NK-92 treated with Interleukin-12 subunit alpha and Interleukin-12 subunit beta, amount 100 ng/mL, for 24 hours (cell line): ENCODE results near the gene PLCXD3.
"Not testable (repeated sequence)": the region's sequence is repeated elsewhere in the genome, so short reads cannot be mapped to it uniquely, and the experiment has no call there.

Source experiments
- DNase-seq: peaks from one replicate; lab custom pipeline; 2025; lab: John Stamatoyannopoulos, UW

The PLCXD3 gene

DNA sequence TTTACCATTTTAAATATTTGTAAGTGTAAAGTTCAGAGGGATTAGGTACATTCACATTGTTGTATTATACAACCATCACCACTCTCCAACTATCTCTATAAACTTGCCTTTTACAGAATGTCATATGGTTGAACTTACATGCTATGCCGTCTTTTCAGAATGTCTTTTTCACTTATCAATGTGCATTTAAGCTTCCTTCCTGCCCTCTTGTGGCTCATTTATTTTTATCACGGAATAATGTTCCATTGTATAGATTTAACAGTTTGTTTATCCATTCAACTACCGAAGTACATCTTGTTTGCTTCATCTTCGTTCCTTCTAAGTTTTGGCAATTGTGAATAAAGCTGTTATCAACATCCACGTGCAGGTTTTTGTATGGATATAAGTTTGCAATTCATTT lies 163.8 kb downstream of the PLCXD3 start:
- no peak for DNase-seq

DNA sequence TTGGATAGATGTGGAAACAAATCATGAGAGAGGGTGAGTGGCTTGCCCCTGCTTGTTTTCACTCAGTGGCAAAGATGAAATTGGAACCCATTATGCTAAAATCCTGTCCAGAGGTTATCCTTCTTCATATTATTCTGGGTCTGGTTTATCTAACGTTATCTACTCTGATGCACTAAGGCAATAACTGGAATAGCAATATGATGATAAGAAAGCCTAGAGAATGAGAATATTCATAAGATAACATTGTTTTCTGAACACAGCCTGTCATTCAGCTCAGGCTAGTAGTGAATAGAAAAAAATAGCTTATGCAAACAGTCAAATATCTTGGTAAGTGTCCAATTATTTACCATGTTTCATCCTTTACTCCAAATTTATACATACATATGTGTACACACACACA lies 165.1 kb downstream of the PLCXD3 start:
- no peak for DNase-seq

DNA sequence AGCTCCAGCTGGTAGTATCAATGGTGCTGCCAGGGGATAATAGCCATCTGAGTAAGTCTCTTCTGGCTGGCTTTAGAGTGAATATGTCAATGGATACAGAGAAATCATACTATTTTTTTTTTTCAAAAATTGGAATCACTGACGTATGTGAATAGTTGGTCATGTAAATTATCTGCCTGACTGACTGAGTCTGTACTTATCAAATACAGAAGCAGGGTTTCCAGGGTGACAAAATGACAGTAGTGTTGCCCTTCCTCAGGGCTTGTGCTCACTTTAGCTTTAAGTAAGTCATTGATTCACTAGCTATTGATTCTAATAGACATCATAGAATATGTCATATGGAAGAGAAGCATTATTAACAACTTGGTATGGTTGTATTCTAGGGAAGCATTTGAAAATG lies 171.1 kb downstream of the PLCXD3 start:
- no peak for DNase-seq

DNA sequence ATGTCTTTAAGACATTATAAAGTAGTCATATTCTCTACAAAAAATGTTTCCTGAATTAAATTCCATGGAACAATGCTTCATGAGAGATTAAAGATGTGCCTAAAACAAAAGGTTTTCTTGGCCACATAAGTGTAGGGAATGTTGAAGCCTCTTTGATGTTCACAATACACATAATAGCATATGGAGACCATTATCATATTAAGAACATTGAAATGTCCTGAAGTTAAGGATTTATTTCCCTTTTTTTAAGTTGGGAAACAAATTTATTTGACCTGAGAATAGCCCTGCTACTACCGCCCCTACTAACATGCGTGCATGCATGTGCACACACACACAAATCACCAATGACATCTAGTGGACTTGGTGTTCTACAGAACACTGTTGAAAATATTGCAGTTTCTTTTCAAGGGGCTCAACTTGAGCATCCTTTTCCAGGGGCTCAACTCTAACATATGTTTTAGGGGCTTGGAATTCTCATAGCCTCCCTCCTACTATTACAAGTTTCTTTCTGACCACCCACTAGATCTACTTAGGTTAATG lies 172.2 kb downstream of the PLCXD3 start:
- no peak for DNase-seq

DNA sequence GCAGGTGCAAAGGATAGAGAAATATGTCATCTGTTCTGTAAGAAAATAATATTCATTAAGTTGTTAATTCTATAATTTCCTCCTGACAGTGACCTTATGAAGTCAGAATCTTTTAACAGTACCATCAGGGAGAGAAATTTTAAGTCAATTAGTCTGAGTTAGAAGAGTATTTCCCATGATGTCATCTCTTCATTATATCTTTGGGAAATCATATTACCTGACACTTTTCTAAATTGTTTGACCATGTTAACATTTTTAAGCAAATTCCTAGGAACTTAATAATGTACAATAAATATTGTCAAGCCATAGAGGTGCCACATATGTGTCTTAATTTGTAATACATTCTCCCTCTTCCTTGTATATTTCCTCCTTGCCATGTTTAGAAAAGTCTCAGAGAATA lies 172.7 kb downstream of the PLCXD3 start:
- no peak for DNase-seq

DNA sequence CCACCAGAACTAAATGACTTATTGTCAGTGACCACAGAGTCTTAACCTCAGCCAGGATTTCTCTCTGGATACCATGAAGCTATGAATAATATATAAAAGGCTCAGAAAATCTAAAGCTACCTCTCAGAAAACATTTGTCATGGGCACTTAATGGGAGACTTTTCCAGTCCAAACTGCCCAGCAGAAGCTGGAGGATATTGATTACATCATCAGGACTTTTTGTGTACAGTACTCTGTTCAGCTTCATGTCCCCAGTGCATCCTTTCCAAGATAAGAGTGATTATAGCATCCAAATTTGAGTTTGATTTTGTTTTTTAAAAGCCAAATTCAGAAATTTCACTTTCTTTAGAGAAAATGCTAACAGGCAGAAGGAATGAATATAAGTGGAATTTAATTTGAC lies 173.2 kb downstream of the PLCXD3 start:
- DNase-seq: no peak

DNA sequence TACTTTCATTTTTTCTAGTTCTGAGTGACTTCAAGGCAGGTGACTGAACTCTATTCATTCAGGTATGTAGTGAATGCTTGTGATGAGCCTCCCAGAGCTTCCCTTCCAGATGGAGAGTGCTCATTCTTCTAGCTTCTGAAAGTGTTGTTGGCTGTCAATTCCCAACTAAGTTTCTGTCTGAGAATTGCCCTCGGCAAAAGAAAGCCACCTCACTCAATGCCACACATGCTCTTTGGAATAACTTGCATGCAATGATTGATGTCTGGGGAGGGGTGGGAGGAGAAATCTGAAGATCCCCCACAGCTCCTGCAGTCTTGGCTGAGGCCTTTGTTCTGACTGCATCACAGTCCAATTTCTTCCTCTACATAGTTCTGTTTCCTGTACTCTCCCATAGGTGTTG lies 173.9 kb downstream of the PLCXD3 start:
- no peak for DNase-seq

DNA sequence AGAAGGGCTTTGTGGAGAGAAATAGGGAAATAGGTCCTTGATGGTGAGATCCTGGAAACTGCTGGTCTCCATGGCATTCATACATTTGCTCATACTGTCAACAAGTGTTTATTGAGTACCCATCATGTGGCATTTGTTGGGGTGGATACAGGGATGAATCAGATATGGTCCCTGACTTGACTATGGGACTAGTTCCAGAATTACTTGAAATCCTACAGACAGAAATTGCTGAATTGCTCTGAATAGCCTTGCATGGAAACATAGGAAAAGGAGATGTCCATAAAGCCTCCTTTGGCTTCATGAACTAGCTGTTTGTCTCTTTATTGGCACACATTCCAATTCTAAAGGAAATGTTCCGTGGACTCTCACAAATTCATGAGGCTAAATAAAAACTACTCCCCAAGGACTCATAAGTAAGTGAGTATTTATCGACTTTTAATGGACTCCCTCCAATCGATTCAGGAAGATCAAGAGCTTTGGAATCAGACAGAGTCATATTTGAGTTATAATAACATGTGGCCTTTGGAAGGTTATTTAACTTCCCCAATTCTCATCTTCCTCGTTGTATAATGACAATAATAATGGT lies 174.7 kb downstream of the PLCXD3 start:
- DNase-seq: no peak

DNA sequence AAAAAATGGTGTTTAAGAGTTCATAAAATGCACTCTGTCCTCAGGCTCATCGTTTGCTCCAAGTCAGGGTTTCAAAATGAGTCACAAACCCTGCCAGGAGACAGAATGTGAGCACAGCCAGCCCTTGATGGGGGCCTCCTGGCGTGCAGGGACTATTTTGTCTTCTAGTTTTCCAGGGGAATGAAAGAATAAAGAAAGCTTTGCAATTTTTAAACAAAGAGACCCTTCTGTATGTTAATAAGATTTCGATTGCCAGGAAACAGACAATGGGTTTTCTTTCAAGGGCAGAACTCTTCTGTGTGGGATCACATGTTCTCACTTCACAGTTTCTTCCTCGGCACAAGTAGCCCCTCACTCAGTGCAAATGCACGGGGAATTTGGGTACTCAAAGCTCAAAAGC lies 175.6 kb downstream of the PLCXD3 start:
- no peak for DNase-seq

DNA sequence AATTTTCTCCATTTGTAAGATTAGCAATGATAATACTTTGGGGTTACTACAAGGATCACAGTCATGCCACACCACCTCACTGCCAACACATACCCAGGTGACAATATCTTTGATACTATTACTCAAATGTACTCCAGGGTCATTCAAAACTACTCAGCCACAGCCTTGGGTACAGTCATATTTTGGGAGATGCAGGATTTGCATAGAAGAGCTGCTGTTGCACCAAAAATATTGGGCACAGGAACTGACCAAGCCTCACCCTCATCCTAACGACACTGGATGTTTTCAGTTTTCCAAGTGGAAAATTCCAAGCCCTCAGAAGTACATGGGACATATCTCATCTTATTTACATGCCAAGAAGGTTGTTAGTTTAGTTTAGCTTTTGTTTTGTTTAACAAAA lies 176.2 kb downstream of the PLCXD3 start:
- DNase-seq: no peak

DNA sequence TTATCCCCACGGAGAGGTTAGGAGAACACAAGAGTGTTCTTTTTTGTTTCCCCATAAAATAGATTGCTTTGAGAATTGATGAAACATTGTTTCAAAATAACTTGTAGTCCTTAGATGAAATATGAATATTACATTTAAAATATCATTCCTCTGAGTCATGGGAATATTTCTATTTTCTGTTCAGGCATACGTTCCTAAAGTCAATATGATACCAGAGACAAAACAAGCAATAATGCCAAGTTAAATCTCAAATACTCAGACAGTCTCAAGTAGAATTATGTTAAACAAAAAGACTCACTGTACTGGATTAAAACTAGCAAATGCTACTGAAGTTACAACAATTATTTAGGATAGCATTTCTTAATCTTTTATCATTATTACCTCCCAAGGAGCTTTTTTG lies 185.3 kb downstream of the PLCXD3 start:
- DNase-seq: no peak

DNA sequence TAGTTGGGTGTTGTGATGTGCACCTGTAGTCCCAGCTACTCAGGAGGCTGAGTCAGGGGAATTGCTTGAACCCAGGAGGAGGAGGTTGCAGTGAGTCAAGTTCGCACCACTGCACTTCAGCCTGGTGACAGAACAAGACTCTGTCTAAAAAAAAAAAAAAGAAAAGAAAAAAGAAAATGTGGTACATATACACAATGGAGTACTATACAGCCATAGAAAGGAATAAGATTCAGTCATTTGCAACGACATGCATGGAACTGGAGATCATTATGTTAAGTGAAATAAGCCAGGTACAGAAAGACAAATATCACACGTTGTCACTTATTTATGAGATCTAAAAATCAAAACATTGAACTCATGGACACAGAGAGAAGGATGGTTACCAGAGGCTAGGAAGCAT lies 187.6 kb downstream of the PLCXD3 start:
- not testable (repeated sequence) for DNase-seq

DNA sequence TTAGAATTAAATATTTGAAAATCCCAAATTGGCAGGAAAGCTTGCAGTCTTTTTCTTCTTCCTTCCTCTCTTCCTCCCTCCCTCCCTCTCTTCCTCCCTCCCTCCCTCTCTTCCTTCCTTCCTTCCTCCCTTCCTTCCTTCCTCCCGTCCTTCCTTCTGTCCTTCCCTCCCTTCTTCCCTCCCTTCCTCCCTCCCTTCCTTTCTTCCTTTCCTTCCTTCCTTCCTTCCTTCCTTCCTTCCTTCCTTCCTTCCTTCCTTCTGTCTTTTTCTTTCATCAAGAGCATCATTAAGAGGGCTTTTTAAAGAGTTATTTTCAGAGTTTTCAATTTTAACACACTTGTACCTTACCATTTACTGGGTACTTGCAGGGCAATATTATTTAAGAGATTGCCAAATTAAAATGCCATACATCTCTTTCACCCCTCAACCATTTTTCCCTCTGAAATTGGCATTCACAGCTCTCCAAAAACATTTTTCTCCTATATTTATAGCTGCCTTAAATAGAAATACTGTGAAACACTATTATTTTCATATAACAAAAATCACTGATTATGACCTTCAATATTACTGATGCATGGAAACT lies 197.8 kb downstream of the PLCXD3 start:
- DNase-seq: no peak

DNA sequence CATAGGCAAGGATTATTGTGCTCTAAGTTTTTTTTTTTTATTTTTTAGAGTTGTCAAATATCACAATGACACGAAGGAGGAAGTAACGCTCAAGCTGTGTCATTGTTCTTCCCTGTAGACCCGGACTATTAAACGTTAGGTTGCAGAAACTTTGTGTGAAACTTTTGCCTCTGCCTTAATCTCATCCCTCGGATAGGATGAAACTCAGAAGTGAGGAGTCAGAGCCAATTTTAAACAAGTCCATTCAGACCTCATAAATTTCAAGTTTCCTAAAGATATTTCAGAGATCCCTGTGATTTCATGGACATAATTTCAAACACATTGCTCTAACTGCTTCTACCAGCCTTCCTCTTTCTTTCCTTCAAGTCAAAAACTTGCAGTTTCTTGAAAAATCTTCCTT lies 198.3 kb downstream of the PLCXD3 start:
- no peak for DNase-seq

DNA sequence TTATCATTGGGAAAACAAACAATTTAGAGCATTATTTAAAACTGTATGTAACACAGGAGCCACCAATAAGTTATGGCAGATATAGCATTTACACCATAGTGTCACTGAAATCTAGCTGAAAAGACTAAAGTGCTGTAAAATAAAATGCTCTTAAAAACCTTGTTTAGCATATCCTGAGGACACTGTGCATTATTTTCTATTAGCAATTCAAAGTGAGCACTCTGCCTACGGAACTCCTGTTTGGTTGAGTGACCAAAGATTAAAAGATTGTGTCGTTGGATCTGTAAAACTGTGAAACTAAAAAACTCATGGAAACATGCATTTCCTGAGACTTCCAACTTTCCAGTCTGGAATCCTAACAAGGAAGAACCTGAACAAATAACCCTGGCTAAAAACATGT lies 201.1 kb downstream of the PLCXD3 start:
- no peak for DNase-seq

DNA sequence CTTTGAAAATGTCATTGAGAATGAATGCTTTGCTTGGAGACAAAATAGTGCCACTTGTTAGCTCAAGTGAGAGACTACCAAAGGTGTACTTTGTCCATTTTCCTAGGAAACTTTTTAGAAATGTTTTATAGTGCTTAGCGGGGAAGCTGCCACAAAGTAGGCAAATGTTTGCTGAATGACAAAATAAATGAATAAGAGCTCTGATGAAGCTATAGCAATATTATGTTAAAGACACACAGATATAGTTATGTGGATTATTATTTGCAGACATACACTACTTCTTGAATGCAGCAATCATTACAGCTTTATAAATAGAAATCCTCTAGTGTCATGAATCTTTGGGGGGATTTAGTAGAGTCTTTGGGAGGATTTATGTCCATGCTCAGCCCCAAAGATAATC lies 204.4 kb downstream of the PLCXD3 start:
- DNase-seq: no peak

DNA sequence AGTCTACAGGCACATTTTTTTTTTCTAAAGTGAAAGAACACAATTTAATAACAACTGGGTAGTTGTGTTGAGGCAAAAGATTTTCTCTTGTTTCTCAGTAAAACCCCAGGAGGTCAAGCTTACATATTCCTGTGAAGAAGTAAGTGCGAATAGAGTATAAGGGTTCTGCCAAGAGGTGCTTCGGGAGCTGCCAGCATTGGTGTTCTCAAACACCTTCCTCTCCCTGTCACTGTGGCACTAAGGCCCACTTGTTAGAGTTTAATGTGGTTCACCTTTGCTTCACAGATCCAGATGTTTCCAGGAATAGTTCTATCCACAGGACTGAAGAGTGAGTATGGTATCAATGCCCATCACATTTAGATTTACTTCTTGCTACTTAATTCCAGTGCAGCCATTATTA lies 205.3 kb downstream of the PLCXD3 start:
- DNase-seq: no peak

DNA sequence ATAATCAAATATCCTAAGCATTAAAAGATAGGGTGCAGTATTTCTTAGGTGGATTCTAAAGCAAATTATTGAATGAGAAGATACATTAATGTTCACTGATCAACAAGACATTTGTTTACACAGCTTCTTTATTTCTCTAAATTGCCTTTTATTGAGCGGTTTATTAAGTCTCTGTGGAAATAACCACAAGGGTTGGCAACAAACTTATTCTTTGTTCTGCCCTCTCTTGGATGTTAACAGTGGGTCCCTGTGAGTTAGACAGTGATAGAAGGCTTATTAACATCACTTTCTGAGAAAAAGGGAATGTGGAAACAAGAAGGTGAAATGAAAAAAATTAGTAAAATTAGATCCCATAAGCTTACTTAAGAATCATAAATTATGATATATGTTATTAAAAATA lies 214.3 kb downstream of the PLCXD3 start:
- DNase-seq: no peak

DNA sequence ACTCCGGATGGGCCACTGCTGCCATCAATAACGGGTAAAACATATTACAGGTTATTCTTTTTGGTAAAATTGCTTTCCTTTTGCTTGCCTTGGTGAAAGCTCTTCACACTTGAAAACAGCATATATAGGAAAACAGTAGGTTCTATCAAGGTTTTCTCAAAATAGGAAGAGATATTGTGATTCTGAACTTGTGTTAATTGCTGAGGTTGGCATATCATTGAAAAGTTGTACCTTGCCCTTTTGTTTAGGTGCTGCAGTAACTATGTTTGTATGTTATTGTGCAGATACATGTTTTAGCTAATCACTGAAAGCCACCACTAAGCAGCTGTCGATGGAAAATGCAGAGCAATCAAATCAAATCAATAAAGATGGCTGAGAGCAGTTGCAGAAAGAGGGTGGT lies 219.1 kb downstream of the PLCXD3 start:
- DNase-seq: no peak

DNA sequence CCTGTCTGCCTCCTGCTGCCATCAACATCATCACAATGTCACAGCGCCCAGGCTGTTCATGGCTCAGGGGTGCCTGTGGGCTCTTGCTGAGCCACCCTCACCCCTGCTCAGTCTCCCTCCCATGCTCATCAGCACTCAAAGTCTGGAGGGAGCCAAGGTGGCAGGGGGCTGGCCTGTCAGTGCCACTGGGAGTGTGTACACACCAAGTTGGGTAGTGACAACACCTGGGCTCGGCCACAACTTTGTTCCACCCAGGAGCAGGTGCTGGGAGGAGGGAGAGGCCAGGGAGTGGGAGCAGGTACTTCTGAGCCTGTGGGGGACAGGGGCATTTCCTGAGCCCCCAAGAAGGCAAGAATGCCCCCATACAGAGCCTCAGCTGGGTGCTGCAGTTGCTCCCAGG lies 219.6 kb downstream of the PLCXD3 start:
- no peak for DNase-seq

DNA sequence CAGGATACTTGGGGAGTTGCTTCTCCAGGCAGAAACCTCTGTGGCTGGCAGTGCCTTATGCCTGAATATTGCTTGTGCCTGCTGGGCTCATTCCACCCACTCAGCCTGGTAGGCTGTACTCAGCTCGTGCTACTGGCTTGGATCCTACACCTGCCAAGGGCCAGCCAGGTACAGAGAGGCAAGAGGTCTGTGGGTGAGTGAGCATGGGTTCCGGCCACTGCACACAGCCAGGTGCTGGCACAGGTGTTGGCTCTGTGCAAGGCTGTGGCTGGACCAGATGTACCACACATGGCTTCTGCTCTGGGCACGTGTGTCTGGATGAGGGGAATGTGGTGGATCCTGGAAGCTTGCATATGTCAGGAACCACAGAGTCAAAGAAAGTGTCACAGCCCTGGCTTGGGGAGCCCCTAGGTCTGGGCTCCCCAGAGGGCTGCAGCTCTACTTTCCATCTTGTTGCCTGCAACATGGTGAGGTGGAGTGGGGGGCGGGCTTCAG lies 220.4 kb downstream of the PLCXD3 start:
- DNase-seq: no peak

DNA sequence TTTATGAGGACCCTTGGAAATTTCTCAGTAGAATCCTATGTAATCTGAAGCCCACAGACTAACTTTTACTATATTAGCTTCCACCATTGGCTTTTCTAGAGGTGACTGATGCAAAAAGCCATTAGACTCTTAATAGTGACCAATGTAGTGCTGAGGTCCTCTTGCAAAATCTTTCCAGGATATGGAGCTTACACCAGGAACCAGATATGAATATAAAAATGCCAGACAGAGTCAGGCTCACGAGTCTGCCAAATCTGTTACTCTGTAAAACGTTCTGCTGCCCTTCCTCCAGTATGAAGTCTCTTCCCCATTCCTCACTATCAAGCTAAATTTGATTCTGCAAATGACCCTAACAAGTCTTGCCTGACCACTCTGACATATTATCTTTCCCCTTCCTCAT lies 223.7 kb downstream of the PLCXD3 start:
- DNase-seq: no peak

DNA sequence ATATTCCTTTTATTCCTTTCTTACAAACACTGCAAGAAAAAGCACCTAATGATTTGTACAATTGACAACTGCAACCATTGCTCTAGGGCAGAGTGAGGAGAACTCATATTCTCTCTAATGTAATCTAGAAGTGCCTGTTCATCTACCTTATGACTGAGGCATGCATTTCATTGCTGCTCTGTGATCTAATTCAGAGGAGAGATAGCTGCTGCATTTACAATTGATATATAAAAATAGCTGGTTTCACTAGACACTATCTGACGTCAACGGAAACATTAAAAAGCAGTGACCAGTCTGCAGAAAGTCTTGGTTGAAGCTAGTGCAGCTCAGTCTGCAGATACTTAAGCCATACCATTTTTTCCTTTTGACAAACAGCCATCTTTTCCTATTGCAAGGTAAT lies 224.2 kb downstream of the PLCXD3 start:
- no peak for DNase-seq

DNA sequence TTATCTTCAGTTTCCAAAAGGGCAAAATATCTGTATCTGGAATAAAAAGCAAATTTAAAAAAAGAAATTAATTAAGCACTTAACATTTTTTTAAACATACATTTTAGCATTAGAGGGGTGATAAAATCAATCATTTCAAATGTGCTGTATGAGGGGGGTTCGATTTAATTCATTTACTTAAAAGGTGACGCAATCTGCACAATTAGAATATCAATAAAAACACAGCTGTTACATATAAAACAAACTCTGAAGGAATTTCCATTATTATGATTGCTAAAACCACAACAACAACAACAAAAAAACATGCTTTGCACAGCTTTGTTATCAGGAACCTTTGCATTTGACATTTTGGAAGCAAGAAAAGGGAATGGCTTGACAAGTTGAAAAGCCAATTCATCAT lies 225.5 kb downstream of the PLCXD3 start:
- no peak for DNase-seq
